ENCODE data around the gene NSMCE1.

The NSMCE1 gene

DNA sequence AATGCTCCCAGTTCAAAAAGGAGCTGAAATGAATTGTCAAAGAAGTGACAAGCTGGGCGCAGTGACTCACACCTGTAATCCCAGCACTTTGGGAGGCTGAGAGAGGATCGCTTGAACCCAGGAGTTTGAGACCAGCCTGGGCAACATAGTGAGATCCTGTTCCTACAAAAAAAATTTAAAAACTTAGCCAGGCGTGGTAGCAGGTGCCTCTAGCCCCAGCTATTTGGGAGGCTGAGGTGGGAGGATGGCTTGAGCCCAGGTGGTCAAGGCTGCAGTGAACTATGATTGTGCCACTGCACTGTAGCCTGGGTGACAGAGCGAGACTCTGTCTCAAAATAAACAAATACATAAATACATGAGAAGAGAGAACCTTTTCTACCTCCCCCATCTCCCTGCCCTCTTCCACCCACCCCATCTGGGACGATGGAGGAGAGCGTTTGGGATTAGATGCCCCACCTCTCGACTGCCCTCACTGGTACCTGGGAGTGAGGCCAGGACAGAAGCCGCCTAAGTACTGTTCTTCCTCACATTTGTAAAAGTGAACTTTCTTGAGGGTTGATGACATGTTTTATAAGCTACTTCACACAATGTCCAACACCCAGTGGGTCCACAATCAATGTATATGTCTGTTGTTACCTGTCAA lies 47.6 kb upstream of the NSMCE1 start (continued):
- TF ChIP-seq, protein P1, sequence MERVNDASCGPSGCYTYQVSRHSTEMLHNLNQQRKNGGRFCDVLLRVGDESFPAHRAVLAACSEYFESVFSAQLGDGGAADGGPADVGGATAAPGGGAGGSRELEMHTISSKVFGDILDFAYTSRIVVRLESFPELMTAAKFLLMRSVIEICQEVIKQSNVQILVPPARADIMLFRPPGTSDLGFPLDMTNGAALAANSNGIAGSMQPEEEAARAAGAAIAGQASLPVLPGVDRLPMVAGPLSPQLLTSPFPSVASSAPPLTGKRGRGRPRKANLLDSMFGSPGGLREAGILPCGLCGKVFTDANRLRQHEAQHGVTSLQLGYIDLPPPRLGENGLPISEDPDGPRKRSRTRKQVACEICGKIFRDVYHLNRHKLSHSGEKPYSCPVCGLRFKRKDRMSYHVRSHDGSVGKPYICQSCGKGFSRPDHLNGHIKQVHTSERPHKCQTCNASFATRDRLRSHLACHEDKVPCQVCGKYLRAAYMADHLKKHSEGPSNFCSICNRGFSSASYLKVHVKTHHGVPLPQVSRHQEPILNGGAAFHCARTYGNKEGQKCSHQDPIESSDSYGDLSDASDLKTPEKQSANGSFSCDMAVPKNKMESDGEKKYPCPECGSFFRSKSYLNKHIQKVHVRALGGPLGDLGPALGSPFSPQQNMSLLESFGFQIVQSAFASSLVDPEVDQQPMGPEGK (CRISPR knock-in tag; IDR thresholded peaks at IDR 0.05; ENCODE audit: borderline replicate concordance), result no peak
- TF ChIP-seq ZNF565 (CRISPR knock-in tag; conservative IDR thresholded peaks at IDR 0.05; ENCODE audit: low read depth) (no peak), GLIS3 (CRISPR knock-in tag; IDR thresholded peaks at IDR 0.05) (no peak), ZC3H10 (CRISPR knock-in tag; IDR thresholded peaks at IDR 0.05) (no peak), TCF4 (CRISPR knock-in tag; IDR thresholded peaks at IDR 0.05; ENCODE audit: borderline replicate concordance) (no peak)

DNA sequence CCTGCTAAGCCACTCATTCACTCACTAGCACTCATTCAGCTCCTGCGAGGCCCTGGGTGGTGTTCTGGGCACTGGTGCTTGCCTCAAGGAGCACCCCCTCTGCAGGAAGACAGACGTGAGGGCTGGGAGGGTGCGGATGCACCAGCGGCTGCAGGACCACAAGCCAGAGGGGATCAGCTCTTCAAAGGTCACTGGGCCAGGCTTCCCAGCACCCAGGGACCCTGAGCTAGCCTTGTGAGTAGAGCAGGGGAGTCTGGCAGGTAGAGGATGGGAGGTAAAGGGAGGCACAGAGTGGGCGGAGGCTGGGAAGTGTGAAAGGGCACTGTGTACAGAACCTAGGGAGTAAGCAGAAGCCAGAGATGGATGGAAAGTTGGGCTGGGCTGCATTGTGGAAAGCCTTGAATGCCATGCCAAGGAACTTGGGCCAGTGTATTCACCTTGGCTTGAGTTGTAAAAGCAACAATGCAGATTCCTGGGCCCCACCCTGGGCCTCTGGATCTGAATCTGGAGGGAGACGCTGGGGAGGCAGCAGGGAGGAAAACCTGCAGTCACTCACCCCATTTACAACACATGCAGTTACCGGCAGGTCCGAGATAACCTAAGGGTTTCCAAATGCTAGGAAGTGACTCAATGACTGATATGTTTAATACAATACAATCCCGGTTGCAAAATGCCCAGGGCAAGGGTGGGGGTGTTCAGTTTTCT lies 46.9 kb upstream of the NSMCE1 start:
- no peak for ATAC-seq

More for the DNA sequence above, 46.9 kb upstream of the NSMCE1 start:
- TF ChIP-seq ARNTL (CRISPR knock-in tag; IDR thresholded peaks at IDR 0.05; ENCODE audit: borderline replicate concordance, low read depth), result no peak
- TF ChIP-seq ZNF8 (CRISPR knock-in tag; IDR thresholded peaks at IDR 0.05), result no peak
- TF ChIP-seq CSRNP3 (CRISPR knock-in tag; IDR thresholded peaks at IDR 0.05), result no peak
- TF ChIP-seq CSDC2 (CRISPR knock-in tag; IDR thresholded peaks at IDR 0.05), result no peak
- TF ChIP-seq BACH2 (CRISPR knock-in tag; IDR thresholded peaks at IDR 0.05; ENCODE audit: borderline replicate concordance), result no peak
- TF ChIP-seq, protein P2, sequence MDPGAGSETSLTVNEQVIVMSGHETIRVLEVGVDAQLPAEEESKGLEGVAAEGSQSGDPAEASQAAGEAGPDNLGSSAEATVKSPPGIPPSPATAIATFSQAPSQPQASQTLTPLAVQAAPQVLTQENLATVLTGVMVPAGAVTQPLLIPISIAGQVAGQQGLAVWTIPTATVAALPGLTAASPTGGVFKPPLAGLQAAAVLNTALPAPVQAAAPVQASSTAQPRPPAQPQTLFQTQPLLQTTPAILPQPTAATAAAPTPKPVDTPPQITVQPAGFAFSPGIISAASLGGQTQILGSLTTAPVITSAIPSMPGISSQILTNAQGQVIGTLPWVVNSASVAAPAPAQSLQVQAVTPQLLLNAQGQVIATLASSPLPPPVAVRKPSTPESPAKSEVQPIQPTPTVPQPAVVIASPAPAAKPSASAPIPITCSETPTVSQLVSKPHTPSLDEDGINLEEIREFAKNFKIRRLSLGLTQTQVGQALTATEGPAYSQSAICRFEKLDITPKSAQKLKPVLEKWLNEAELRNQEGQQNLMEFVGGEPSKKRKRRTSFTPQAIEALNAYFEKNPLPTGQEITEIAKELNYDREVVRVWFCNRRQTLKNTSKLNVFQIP (CRISPR knock-in tag; IDR thresholded peaks at IDR 0.05; ENCODE audit: borderline replicate concordance, low read depth), result no peak
- no peak for TF ChIP-seq OSR1 (CRISPR knock-in tag; IDR thresholded peaks at IDR 0.05)
- TF ChIP-seq, protein P1 (CRISPR knock-in tag; IDR thresholded peaks at IDR 0.05; ENCODE audit: borderline replicate concordance), result no peak
- no peak for TF ChIP-seq CREB5 (CRISPR knock-in tag; IDR thresholded peaks at IDR 0.05; ENCODE audit: low read depth)
- no peak for TF ChIP-seq SNAI2 (CRISPR knock-in tag; IDR thresholded peaks at IDR 0.05)
- TF ChIP-seq RARB (CRISPR knock-in tag; IDR thresholded peaks at IDR 0.05), result no peak
- no peak for TF ChIP-seq GLIS3 (CRISPR knock-in tag; IDR thresholded peaks at IDR 0.05)
- TF ChIP-seq, protein P3, sequence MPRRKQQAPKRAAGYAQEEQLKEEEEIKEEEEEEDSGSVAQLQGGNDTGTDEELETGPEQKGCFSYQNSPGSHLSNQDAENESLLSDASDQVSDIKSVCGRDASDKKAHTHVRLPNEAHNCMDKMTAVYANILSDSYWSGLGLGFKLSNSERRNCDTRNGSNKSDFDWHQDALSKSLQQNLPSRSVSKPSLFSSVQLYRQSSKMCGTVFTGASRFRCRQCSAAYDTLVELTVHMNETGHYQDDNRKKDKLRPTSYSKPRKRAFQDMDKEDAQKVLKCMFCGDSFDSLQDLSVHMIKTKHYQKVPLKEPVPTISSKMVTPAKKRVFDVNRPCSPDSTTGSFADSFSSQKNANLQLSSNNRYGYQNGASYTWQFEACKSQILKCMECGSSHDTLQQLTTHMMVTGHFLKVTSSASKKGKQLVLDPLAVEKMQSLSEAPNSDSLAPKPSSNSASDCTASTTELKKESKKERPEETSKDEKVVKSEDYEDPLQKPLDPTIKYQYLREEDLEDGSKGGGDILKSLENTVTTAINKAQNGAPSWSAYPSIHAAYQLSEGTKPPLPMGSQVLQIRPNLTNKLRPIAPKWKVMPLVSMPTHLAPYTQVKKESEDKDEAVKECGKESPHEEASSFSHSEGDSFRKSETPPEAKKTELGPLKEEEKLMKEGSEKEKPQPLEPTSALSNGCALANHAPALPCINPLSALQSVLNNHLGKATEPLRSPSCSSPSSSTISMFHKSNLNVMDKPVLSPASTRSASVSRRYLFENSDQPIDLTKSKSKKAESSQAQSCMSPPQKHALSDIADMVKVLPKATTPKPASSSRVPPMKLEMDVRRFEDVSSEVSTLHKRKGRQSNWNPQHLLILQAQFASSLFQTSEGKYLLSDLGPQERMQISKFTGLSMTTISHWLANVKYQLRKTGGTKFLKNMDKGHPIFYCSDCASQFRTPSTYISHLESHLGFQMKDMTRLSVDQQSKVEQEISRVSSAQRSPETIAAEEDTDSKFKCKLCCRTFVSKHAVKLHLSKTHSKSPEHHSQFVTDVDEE (CRISPR knock-in tag; IDR thresholded peaks at IDR 0.05), result no peak
- no peak for TF ChIP-seq ZC3H10 (CRISPR knock-in tag; IDR thresholded peaks at IDR 0.05)
- TF ChIP-seq TOX (CRISPR knock-in tag; IDR thresholded peaks at IDR 0.05; ENCODE audit: borderline replicate concordance), result no peak
- TF ChIP-seq ZNF70 (CRISPR knock-in tag; IDR thresholded peaks at IDR 0.05), result no peak
- no peak for TF ChIP-seq ISL1 (CRISPR knock-in tag; IDR thresholded peaks at IDR 0.05)
- TF ChIP-seq TCF4 (CRISPR knock-in tag; IDR thresholded peaks at IDR 0.05; ENCODE audit: borderline replicate concordance), result no peak

Data from SK-N-SH treated with all-trans-retinoic acid at 6 μM for 48 hours (cell line).